GM08714 (cell line): ENCODE results near the gene BIN2.
A peak's percentile ranks its signal among the peaks of the same experiment; 100 is the strongest.

Experiments used
- H3K4me3 ChIP-seq: fragments of 200-500 bp; sonication (Bioruptor generic); 2 replicates; pipeline ENCODE4 v1.5.1; 2014; ENCODE audit warnings: mild to moderate bottlenecking, low read length, inconsistent platforms
- ZNF274 ChIP-seq: IDR thresholded peaks from 2 replicates; pipeline ENCODE4 v1.6.1; 2012; ENCODE audit warnings: mild to moderate bottlenecking, low read depth, low read length

BIN2 gene

GRCh38 chr12:51240971-51241370 is 83.0 kb downstream of the BIN2 start:
- H3K4me3 ChIP-seq: no peak overlapping the region
- TF ChIP-seq ZNF274: no peak

- no peak for TF ChIP-seq ZNF274
These were observed 85.3 kb downstream of the BIN2 start, which contains the start of gene DAZAP2 for GRCh38 chr12:51238510-51239334. DAZAP2 (plus strand) TSS chr12:51238826; CDS start chr12:51238908, 82 bp downstream.

GRCh38 chr12:51238037-51238509 is 85.9 kb downstream of the BIN2 start:
- peak overlapping the region; percentile 73 for H3K4me3 ChIP-seq
- no peak for TF ChIP-seq ZNF274

More at GRCh38 chr12:51238510-51239334, 85.3 kb downstream of the BIN2 start, which contains the start of gene DAZAP2:
- peak within 1 kb of the TSS; percentile 82 for H3K4me3 ChIP-seq

GRCh38 chr12:51234530-51234929 is 89.4 kb downstream of the BIN2 start:
- H3K4me3 ChIP-seq: no peak overlapping the region
- no peak for TF ChIP-seq ZNF274

GRCh38 chr12:51232642-51233041 is 91.3 kb downstream of the BIN2 start:
- TF ChIP-seq ZNF274: no peak
- no peak overlapping the region for H3K4me3 ChIP-seq
